HCT116 (cell line): Measurements from ENCODE around the gene VPS9D1. TPM values are rescaled to one million over a fixed set of nuclear protein-coding genes. Genes with fewer than 3 reads are reported as not detected.

Experiments
- ATAC-seq: fragments of 200-7000 bp; cut with Tn5 transposase; 2 replicates; pipeline ENCODE4 v1.9.1; 2020; ENCODE audit warnings: mild to moderate bottlenecking, moderate library complexity
- BruUV-seq: library from RNA; stranded (reverse); fragments of 400-500 nt; replicated peaks from 2 replicates; lab custom pipeline; 2021; lab: Mats Ljungman, UMichigan
- CTCF ChIA-PET: fragments of 300-600 bp; sonication (Branson Sonifier 250); formaldehyde crosslinking; loops from one replicate; lab custom pipeline; 2021; ENCODE audit warnings: antibody characterized with exemption; lab: Charles Lee
- POLR2A ChIA-PET: fragments of 300-600, 350-600 bp; sonication (Branson Sonifier 250); formaldehyde crosslinking; loops from one replicate; lab custom pipeline; 2021; ENCODE audit warnings: antibody characterized with exemption; lab: Charles Lee
- RAD21 ChIA-PET, 2 experiments: fragments of 300-600 bp; sonication (Branson Sonifier 250); formaldehyde crosslinking; loops; one replicate each; lab custom pipeline; 2023; ENCODE audit warnings: low total read pairs in 2 of 2; ENCODE audit not compliant: uncharacterized antibody in 2 of 2, unreplicated experiment in 2 of 2, low non-redundant PET in 1 of 2; lab: Charles Lee
- DNase-seq: peaks from one replicate; pipeline ENCODE4 v3.0.0-alpha.2; 2010; ENCODE audit warnings: low read depth, low spot score
- H2AFZ ChIP-seq: fragments of 200-600 bp; shearing (Covaris generic), sonication (generic); 2 replicates; pipeline ENCODE4 v1.6.1; 2017; ENCODE audit warnings: low read depth, mixed run types, mixed read lengths, antibody characterized with exemption, low read length; ENCODE audit not compliant: poor library complexity, severe bottlenecking
- H3K27ac ChIP-seq: 2 replicates; pipeline ENCODE4 v1.5.1; 2012; ENCODE audit warnings: low read depth, low read length
- H3K27me3 ChIP-seq: fragments of 200-600 bp; sonication (generic); 2 replicates; pipeline ENCODE4 v1.6.1; 2016; ENCODE audit warnings: mixed run types, low read length, mixed read lengths; ENCODE audit not compliant: insufficient read depth
- H3K36me3 ChIP-seq, 2 experiments: fragments of 200-500 bp in 1 of 2; fragments of 200-600 bp in 1 of 2; sonication (Bioruptor generic) in 1 of 2; sonication (generic) in 1 of 2; 2 replicates each; pipeline versions ENCODE4 v1.5.1 to v1.6.1; 2014 to 2016; ENCODE audit warnings: low read length in 2 of 2, inconsistent platforms in 1 of 2, mixed read lengths in 1 of 2, mixed run types in 1 of 2; ENCODE audit not compliant: insufficient read depth in 2 of 2, control insufficient read depth in 1 of 2
- H3K4me1 ChIP-seq, 2 experiments: fragments of 200-600 bp in 1 of 2; sonication (generic) in 1 of 2; 2 replicates each; pipeline versions ENCODE4 v1.5.1 to v1.6.1; 2012 to 2017; ENCODE audit warnings: low read length in 2 of 2, inconsistent platforms in 1 of 2, mild to moderate bottlenecking in 1 of 2, mixed read lengths in 1 of 2, mixed run types in 1 of 2, moderate library complexity in 1 of 2; ENCODE audit not compliant: insufficient read depth in 2 of 2, control insufficient read depth in 1 of 2
- H3K4me2 ChIP-seq: fragments of 200-600 bp; sonication (generic); 2 replicates; pipeline ENCODE4 v1.6.1; 2017; ENCODE audit warnings: mixed run types, low read length, mixed read lengths
- H3K4me3 ChIP-seq, 2 experiments: fragments of 200-600 bp in 1 of 2; sonication (generic) in 1 of 2; replicated peaks in 1 of 2; 2 replicates each; pipeline ENCODE4 v1.5.1; 2011 to 2016; ENCODE audit warnings: low read length in 2 of 2, control low read depth in 1 of 2, low read depth in 1 of 2, mild to moderate bottlenecking in 1 of 2, mixed read lengths in 1 of 2, mixed run types in 1 of 2
- H3K79me2 ChIP-seq: fragments of 200-600 bp; sonication (generic); 2 replicates; pipeline ENCODE4 v1.6.1; 2017; ENCODE audit warnings: mild to moderate bottlenecking, mixed run types, low read length, moderate library complexity, mixed read lengths; ENCODE audit not compliant: insufficient read depth
- H3K9ac ChIP-seq: fragments of 200-600 bp; sonication (generic); 2 replicates; pipeline ENCODE4 v1.6.1; 2016; ENCODE audit warnings: low read length, mixed read lengths
- H3K9me2 ChIP-seq: fragments of 200-600 bp; sonication (generic), shearing (Covaris generic); 2 replicates; pipeline ENCODE4 v1.6.1; 2017; ENCODE audit warnings: mixed run types, mild to moderate bottlenecking, moderate library complexity; ENCODE audit not compliant: insufficient read depth
- H3K9me3 ChIP-seq, 2 experiments: fragments of 200-500 bp in 1 of 2; fragments of 200-600 bp in 1 of 2; sonication (Bioruptor generic) in 1 of 2; sonication (generic) in 1 of 2; 2 replicates each; pipeline ENCODE4 v1.6.1; 2014 to 2017; ENCODE audit warnings: low read length in 2 of 2, mixed read lengths in 2 of 2, inconsistent platforms in 1 of 2, low read depth in 1 of 2, mild to moderate bottlenecking in 1 of 2, mixed run types in 1 of 2, moderate library complexity in 1 of 2; ENCODE audit not compliant: control insufficient read depth in 1 of 2, insufficient read depth in 1 of 2
- H4K20me1 ChIP-seq: fragments of 200-600 bp; sonication (generic), shearing (Covaris generic); 2 replicates; pipeline ENCODE4 v1.6.1; 2017; ENCODE audit warnings: mixed run types, mild to moderate bottlenecking, moderate library complexity; ENCODE audit not compliant: insufficient read depth
- ATF3 ChIP-seq: IDR thresholded peaks from 2 replicates; pipeline ENCODE4 v1.6.1; 2012
- CEBPB ChIP-seq: IDR thresholded peaks from 2 replicates; pipeline ENCODE4 v1.6.1; 2012; ENCODE audit warnings: low read depth
- CTCF ChIP-seq, 3 experiments: fragments of 200-600 bp in 1 of 3; sonication (generic) in 1 of 3; IDR thresholded peaks in 2 of 3; conservative IDR thresholded peaks in 1 of 3; 2 replicates each; pipeline ENCODE4 v1.5.1; 2012 to 2017; ENCODE audit warnings: low read depth in 2 of 3, low read length in 2 of 3, antibody characterized with exemption in 1 of 3, borderline replicate concordance in 1 of 3, control low read depth in 1 of 3, mild to moderate bottlenecking in 1 of 3, mixed read lengths in 1 of 3, mixed run types in 1 of 3, moderate library complexity in 1 of 3; ENCODE audit not compliant: insufficient read depth in 1 of 3
- EGR1 ChIP-seq: IDR thresholded peaks from 2 replicates; pipeline ENCODE4 v1.6.1; 2012; ENCODE audit warnings: low read depth
- ELF1 ChIP-seq: IDR thresholded peaks from 2 replicates; pipeline ENCODE4 v1.6.1; 2012; ENCODE audit warnings: low read depth, borderline replicate concordance
- EZH2 ChIP-seq: fragments of 200-600 bp; sonication (generic); IDR thresholded peaks from 2 replicates; pipeline ENCODE4 v1.6.1; 2017; ENCODE audit warnings: antibody characterized with exemption, mixed run types
- EZH2phosphoT487 ChIP-seq: fragments of 200-600 bp; IDR thresholded peaks from 2 replicates; pipeline ENCODE4 v1.6.1; 2018; ENCODE audit warnings: antibody characterized with exemption, borderline replicate concordance
- MAX ChIP-seq: IDR thresholded peaks from 2 replicates; pipeline ENCODE4 v1.6.1; 2012
- POLR2A ChIP-seq: IDR thresholded peaks from 2 replicates; pipeline ENCODE4 v1.7.0; 2011; ENCODE audit warnings: borderline replicate concordance; ENCODE audit not compliant: insufficient read depth, insufficient read length; ENCODE audit errors: extremely low read depth
- RAD21 ChIP-seq: IDR thresholded peaks from 2 replicates; pipeline ENCODE4 v1.6.1; 2012; ENCODE audit warnings: low read depth, mild to moderate bottlenecking
- REST ChIP-seq: IDR thresholded peaks from 2 replicates; pipeline ENCODE4 v1.6.1; 2012; ENCODE audit warnings: low read depth
- SP1 ChIP-seq: IDR thresholded peaks from 2 replicates; pipeline ENCODE4 v1.6.1; 2012; ENCODE audit warnings: low read depth
- SRF ChIP-seq: IDR thresholded peaks from 2 replicates; pipeline ENCODE4 v1.6.1; 2012; ENCODE audit warnings: low read depth
- YY1 ChIP-seq: IDR thresholded peaks from 2 replicates; pipeline ENCODE4 v1.6.1; 2011; ENCODE audit warnings: low read length, low read depth, moderate library complexity, mild to moderate bottlenecking; ENCODE audit not compliant: insufficient replicate concordance; ENCODE audit errors: extremely low read depth
- ZBTB33 ChIP-seq: IDR thresholded peaks from 2 replicates; pipeline ENCODE4 v1.6.1; 2011; ENCODE audit warnings: mild to moderate bottlenecking, low read length, moderate library complexity; ENCODE audit not compliant: insufficient replicate concordance; ENCODE audit errors: extremely low read depth
- ZFX ChIP-seq: fragments of 450-650 bp; IDR thresholded peaks from 2 replicates; pipeline ENCODE4 v1.6.1; 2017
- ZNF274 ChIP-seq: fragments of 200-500 bp; sonication (Bioruptor generic); IDR thresholded peaks from 2 replicates; pipeline ENCODE4 v1.6.1; 2014; ENCODE audit warnings: mild to moderate bottlenecking, low read depth, low read length, inconsistent platforms
- intact Hi-C: fragments of 100-400 bp; cut with micrococcal nuclease; formaldehyde crosslinking; loops from 2 replicates; pipeline ENCODE4 v1.10.0; 2022
- total RNA-seq: library from RNA; stranded (reverse); gene quantifications from one replicate; pipeline ENCODE4 v1.2.1, GENCODE V29; 2021; ENCODE audit not compliant: unreplicated experiment

Gene VPS9D1
- total RNA-seq, 1 experiment from 2014 or later = 4.2 TPM

GRCh38 chr16:89744813-89745212, 24.1 kb upstream of the VPS9D1 start:
- DNase-seq = no peak
- POLR2A ChIA-PET = no interaction called here

More at GRCh38 chr16:89744813-89745212, 24.1 kb upstream of the VPS9D1 start:
- TF ChIP-seq ZNF274 = no peak
- TF ChIP-seq ZFX = no peak
- no peak for TF ChIP-seq EGR1
- TF ChIP-seq CEBPB = no peak
- TF ChIP-seq EZH2phosphoT487 = no peak
- TF ChIP-seq POLR2A = no peak
- TF ChIP-seq SRF = no peak
- no peak for TF ChIP-seq REST
- no peak for TF ChIP-seq YY1
- TF ChIP-seq MAX = no peak
- no peak for TF ChIP-seq ATF3
- TF ChIP-seq RAD21 = no peak
- TF ChIP-seq ZBTB33 = no peak
- no peak for TF ChIP-seq ELF1
- TF ChIP-seq SP1 = no peak
- TF ChIP-seq EZH2 = no peak
- no peak for TF ChIP-seq CTCF (IDR thresholded peaks at IDR 0.05 in 2 of 3, conservative IDR thresholded peaks at IDR 0.05 in 1 of 3; ENCODE audit: borderline replicate concordance in 1 of 3, insufficient read depth in 1 of 3, low read depth in 2 of 3, low read length in 2 of 3)
- TF ChIP-seq, all 23 proteins: peak for 0
- Histone ChIP-seq H3K4me1 (no peaks in the 10 kb centered on the region), H3K4me2 (no peak overlapping the region), H4K20me1 (no peaks in the 10 kb centered on the region), H3K79me2 (peaks cover 7% of the 10 kb centered on the region; the same call in 1 of the 2 replicates), H3K9me2 (no peaks in the 10 kb centered on the region), H3K27me3 (no peaks in the 10 kb centered on the region), H3K36me3 (peaks cover 50 to 76% of the 10 kb centered on the region in 2 experiments), H3K9ac (no peak overlapping the region), H3K9me3 (no peaks in the 10 kb centered on the region), H3K27ac (no peak overlapping the region), H2AFZ (no peak overlapping the region), H3K4me3 (no peak overlapping the region)
- BruUV-seq = no TSS peak
- CTCF ChIA-PET = no interaction called here
- RAD21 ChIA-PET = no interaction called here
- intact Hi-C loops = no loop called here
- ATAC-seq = no peak
